ENCODE data around the gene PNCK.

GRCh38 chrX:153640045-153640686, 33.4 kb downstream of the PNCK start:
- TF ChIP-seq, protein P1, sequence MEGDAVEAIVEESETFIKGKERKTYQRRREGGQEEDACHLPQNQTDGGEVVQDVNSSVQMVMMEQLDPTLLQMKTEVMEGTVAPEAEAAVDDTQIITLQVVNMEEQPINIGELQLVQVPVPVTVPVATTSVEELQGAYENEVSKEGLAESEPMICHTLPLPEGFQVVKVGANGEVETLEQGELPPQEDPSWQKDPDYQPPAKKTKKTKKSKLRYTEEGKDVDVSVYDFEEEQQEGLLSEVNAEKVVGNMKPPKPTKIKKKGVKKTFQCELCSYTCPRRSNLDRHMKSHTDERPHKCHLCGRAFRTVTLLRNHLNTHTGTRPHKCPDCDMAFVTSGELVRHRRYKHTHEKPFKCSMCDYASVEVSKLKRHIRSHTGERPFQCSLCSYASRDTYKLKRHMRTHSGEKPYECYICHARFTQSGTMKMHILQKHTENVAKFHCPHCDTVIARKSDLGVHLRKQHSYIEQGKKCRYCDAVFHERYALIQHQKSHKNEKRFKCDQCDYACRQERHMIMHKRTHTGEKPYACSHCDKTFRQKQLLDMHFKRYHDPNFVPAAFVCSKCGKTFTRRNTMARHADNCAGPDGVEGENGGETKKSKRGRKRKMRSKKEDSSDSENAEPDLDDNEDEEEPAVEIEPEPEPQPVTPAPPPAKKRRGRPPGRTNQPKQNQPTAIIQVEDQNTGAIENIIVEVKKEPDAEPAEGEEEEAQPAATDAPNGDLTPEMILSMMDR (IDR thresholded peaks at IDR 0.05) = no peak
- no peak for TF ChIP-seq CEBPB (IDR thresholded peaks at IDR 0.05)
- TF ChIP-seq HDAC2 (IDR thresholded peaks at IDR 0.05) = no peak
- no peak for TF ChIP-seq EP300 (IDR thresholded peaks at IDR 0.05)
- TF ChIP-seq, protein P2, sequence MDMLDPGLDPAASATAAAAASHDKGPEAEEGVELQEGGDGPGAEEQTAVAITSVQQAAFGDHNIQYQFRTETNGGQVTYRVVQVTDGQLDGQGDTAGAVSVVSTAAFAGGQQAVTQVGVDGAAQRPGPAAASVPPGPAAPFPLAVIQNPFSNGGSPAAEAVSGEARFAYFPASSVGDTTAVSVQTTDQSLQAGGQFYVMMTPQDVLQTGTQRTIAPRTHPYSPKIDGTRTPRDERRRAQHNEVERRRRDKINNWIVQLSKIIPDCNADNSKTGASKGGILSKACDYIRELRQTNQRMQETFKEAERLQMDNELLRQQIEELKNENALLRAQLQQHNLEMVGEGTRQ (IDR thresholded peaks at IDR 0.05) = no peak
- TF ChIP-seq SREBF2 (IDR thresholded peaks at IDR 0.05) = no peak

Data from A549 (cell line).